ENCODE measurements around the gene GPR179.

GPR179 gene

GRCh38 chr17:38353086-38353604 is 9.4 kb upstream of the GPR179 start:
- no peak for DNase-seq (ENCODE audit: extremely low read depth, low read depth)
- TF ChIP-seq CTCF (IDR thresholded peaks at IDR 0.05; ENCODE audit: low read depth, low read length): no peak

GRCh38 chr17:38352245-38353085 is 8.7 kb upstream of the GPR179 start:
- DNase-seq (ENCODE audit: extremely low read depth, low read depth): no peak
- no peak for TF ChIP-seq CTCF (IDR thresholded peaks at IDR 0.05; ENCODE audit: low read depth, low read length)

GRCh38 chr17:38351412-38352222 is 7.9 kb upstream of the GPR179 start, which contains the start of gene SOCS7:
SOCS7 (plus strand) TSS chr17:38351844; CDS start chr17:38352053, 209 bp downstream.
- peak; percentile 74 for DNase-seq (ENCODE audit: extremely low read depth, low read depth)
- TF ChIP-seq CTCF (IDR thresholded peaks at IDR 0.05; ENCODE audit: low read depth, low read length): no peak

GRCh38 chr17:38350035-38350434 is 6.3 kb upstream of the GPR179 start:
- no peak for DNase-seq (ENCODE audit: extremely low read depth, low read depth)
- TF ChIP-seq CTCF (IDR thresholded peaks at IDR 0.05; ENCODE audit: low read depth, low read length): no peak

GRCh38 chr17:38349097-38349730 is 5.5 kb upstream of the GPR179 start:
- peak; percentile 44 for DNase-seq (ENCODE audit: extremely low read depth, low read depth)
- peak; percentile 100 for TF ChIP-seq CTCF (IDR thresholded peaks at IDR 0.05; ENCODE audit: low read depth, low read length)

- no peak for DNase-seq (ENCODE audit: extremely low read depth, low read depth)
These were observed 2.0 kb upstream of the GPR179 start for GRCh38 chr17:38345743-38346142.

More at GRCh38 chr17:38345743-38346142, 2.0 kb upstream of the GPR179 start:
- no peak for TF ChIP-seq CTCF (IDR thresholded peaks at IDR 0.05; ENCODE audit: low read depth, low read length)

Measured in AG09319 (cell line).